OCI-LY1 (cell line): ENCODE results near the gene ZNHIT1.

Source experiments
- EZH2 ChIP-seq: fragments of 200-600 bp; sonication (generic), shearing (Covaris generic); IDR thresholded peaks from 2 replicates; pipeline ENCODE4 v1.8.0; 2017; ENCODE audit warnings: borderline replicate concordance, mixed run types, mild to moderate bottlenecking, antibody characterized with exemption, low read length, moderate library complexity, mixed read lengths
- TF ChIP-seq, protein P1 (sequence below): fragments of 200-600 bp; sonication (generic), shearing (Covaris generic); IDR thresholded peaks from 2 replicates; pipeline ENCODE4 v1.5.1; 2017; ENCODE audit warnings: mild to moderate bottlenecking, antibody characterized with exemption, low read length, moderate library complexity, mixed read lengths

DNA sequence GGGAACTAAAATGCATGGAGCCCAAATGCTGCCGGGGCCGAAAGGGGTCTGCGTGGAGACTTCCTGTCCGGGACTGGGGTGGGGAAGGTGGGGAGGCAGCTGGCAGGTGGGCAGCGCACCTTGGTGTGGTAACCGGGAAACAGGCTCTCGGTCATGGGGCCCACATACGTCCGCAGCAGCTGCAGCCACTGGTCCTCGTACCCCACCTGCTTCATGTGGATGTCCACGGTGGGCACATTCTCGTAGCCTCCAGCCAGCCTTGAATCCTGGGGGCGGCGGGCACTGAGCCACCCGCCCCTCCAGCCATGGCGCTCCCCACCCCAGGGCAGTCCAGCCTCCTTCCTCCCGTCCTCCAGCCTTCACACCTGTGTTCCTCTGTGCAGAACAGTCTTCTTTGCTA lies 10.5 kb upstream of the ZNHIT1 start:
- TF ChIP-seq, protein P1, sequence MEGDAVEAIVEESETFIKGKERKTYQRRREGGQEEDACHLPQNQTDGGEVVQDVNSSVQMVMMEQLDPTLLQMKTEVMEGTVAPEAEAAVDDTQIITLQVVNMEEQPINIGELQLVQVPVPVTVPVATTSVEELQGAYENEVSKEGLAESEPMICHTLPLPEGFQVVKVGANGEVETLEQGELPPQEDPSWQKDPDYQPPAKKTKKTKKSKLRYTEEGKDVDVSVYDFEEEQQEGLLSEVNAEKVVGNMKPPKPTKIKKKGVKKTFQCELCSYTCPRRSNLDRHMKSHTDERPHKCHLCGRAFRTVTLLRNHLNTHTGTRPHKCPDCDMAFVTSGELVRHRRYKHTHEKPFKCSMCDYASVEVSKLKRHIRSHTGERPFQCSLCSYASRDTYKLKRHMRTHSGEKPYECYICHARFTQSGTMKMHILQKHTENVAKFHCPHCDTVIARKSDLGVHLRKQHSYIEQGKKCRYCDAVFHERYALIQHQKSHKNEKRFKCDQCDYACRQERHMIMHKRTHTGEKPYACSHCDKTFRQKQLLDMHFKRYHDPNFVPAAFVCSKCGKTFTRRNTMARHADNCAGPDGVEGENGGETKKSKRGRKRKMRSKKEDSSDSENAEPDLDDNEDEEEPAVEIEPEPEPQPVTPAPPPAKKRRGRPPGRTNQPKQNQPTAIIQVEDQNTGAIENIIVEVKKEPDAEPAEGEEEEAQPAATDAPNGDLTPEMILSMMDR, result no peak
- TF ChIP-seq EZH2, result no peak
